B cell (primary cell): ENCODE measurements around the gene MISP3.

Experiments used
- EZH2 ChIP-seq: IDR thresholded peaks from 2 replicates; pipeline ENCODE4 v1.6.1; 2012; ENCODE audit warnings: borderline replicate concordance, low read depth, mild to moderate bottlenecking, moderate library complexity, low read length; ENCODE audit not compliant: insufficient read depth, poor library complexity, severe bottlenecking
- TF ChIP-seq, protein P1 (sequence below): fragments of 200-600 bp; IDR thresholded peaks from one replicate; pipeline ENCODE4 v1.8.0; 2022; ENCODE audit warnings: antibody characterized with exemption, mild to moderate bottlenecking

GRCh38 chr19:14103310-14103709 lies 30.7 kb downstream of the MISP3 start:
- TF ChIP-seq, protein P1, sequence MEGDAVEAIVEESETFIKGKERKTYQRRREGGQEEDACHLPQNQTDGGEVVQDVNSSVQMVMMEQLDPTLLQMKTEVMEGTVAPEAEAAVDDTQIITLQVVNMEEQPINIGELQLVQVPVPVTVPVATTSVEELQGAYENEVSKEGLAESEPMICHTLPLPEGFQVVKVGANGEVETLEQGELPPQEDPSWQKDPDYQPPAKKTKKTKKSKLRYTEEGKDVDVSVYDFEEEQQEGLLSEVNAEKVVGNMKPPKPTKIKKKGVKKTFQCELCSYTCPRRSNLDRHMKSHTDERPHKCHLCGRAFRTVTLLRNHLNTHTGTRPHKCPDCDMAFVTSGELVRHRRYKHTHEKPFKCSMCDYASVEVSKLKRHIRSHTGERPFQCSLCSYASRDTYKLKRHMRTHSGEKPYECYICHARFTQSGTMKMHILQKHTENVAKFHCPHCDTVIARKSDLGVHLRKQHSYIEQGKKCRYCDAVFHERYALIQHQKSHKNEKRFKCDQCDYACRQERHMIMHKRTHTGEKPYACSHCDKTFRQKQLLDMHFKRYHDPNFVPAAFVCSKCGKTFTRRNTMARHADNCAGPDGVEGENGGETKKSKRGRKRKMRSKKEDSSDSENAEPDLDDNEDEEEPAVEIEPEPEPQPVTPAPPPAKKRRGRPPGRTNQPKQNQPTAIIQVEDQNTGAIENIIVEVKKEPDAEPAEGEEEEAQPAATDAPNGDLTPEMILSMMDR: no peak
- TF ChIP-seq EZH2: no peak
